ENCODE results near the gene SFXN2.

The SFXN2 gene

GRCh38 chr10:102777711-102778453 is 63.4 kb downstream of the SFXN2 start:
- Histone ChIP-seq H3F3A (ENCODE audit: control insufficient read depth, insufficient read depth) (no peaks in the 10 kb centered on the region), H3K9me2 (replicated peaks; ENCODE audit: control insufficient read depth, low read length) (no peaks in the 10 kb centered on the region), H4K20me1 (ENCODE audit: control insufficient read depth, insufficient read depth, low read depth, low read length) (no peaks in the 10 kb centered on the region), H3K36me3 (ENCODE audit: control insufficient read depth, low read length) (no peaks in the 10 kb centered on the region), H3K27me3 (ENCODE audit: control insufficient read depth, low read length) (no peaks in the 10 kb centered on the region), H3K79me2 (ENCODE audit: control insufficient read depth, low read length) (peaks cover 11% of the 10 kb centered on the region; the same call in 1 of the 2 replicates), H3K27ac (ENCODE audit: low read depth, low read length) (no peak overlapping the region), H3K9me3 (ENCODE audit: control insufficient read depth, insufficient read depth, low read length) (no peaks in the 10 kb centered on the region), H3K4me1 (ENCODE audit: control insufficient read depth, low read length) (no peaks in the 10 kb centered on the region), H3K4me3 (ENCODE audit: low read length) (no peak overlapping the region), H3K4me2 (ENCODE audit: low read length) (no peak overlapping the region)
- TF ChIP-seq EZH2phosphoT487 (IDR thresholded peaks at IDR 0.05; ENCODE audit: borderline replicate concordance, low read length) (no peak), CTCF (IDR thresholded peaks at IDR 0.05; ENCODE audit: low read depth, low read length, poor library complexity, severe bottlenecking) (no peak)

GRCh38 chr10:102778781-102779180 is 64.3 kb downstream of the SFXN2 start:
- Histone ChIP-seq H3K4me2 (ENCODE audit: low read length) (no peak overlapping the region), H3K36me3 (ENCODE audit: control insufficient read depth, low read length) (no peaks in the 10 kb centered on the region), H3K9me2 (replicated peaks; ENCODE audit: control insufficient read depth, low read length) (no peaks in the 10 kb centered on the region), H3K9me3 (ENCODE audit: control insufficient read depth, insufficient read depth, low read length) (no peaks in the 10 kb centered on the region), H3K4me3 (ENCODE audit: low read length) (no peak overlapping the region), H3F3A (ENCODE audit: control insufficient read depth, insufficient read depth) (no peaks in the 10 kb centered on the region), H3K27ac (ENCODE audit: low read depth, low read length) (no peak overlapping the region), H3K4me1 (ENCODE audit: control insufficient read depth, low read length) (no peaks in the 10 kb centered on the region), H3K79me2 (ENCODE audit: control insufficient read depth, low read length) (peaks cover 11% of the 10 kb centered on the region; the same call in 1 of the 2 replicates), H4K20me1 (ENCODE audit: control insufficient read depth, insufficient read depth, low read depth, low read length) (no peaks in the 10 kb centered on the region), H3K27me3 (ENCODE audit: control insufficient read depth, low read length) (no peaks in the 10 kb centered on the region)
- no peak for TF ChIP-seq EZH2phosphoT487 (IDR thresholded peaks at IDR 0.05; ENCODE audit: borderline replicate concordance, low read length)

- Histone ChIP-seq H3K27me3 (ENCODE audit: control insufficient read depth, low read length) (no peaks in the 10 kb centered on the region), H3K27ac (ENCODE audit: low read depth, low read length) (no peak overlapping the region), H3F3A (ENCODE audit: control insufficient read depth, insufficient read depth) (no peaks in the 10 kb centered on the region), H3K9me3 (ENCODE audit: control insufficient read depth, insufficient read depth, low read length) (no peaks in the 10 kb centered on the region), H3K4me2 (ENCODE audit: low read length) (no peak overlapping the region), H3K4me1 (ENCODE audit: control insufficient read depth, low read length) (no peaks in the 10 kb centered on the region), H3K79me2 (ENCODE audit: control insufficient read depth, low read length) (peaks cover 11% of the 10 kb centered on the region; the same call in 1 of the 2 replicates), H3K36me3 (ENCODE audit: control insufficient read depth, low read length) (no peaks in the 10 kb centered on the region), H4K20me1 (ENCODE audit: control insufficient read depth, insufficient read depth, low read depth, low read length) (no peaks in the 10 kb centered on the region), H3K9me2 (replicated peaks; ENCODE audit: control insufficient read depth, low read length) (no peaks in the 10 kb centered on the region), H3K4me3 (ENCODE audit: low read length) (no peak overlapping the region)
- TF ChIP-seq CTCF (IDR thresholded peaks at IDR 0.05; ENCODE audit: low read depth, low read length, poor library complexity, severe bottlenecking): no peak
- no peak for TF ChIP-seq EZH2phosphoT487 (IDR thresholded peaks at IDR 0.05; ENCODE audit: borderline replicate concordance, low read length)
Observed at GRCh38 chr10:102779680-102780526, 65.5 kb downstream of the SFXN2 start.

GRCh38 chr10:102780527-102780808 is 66.0 kb downstream of the SFXN2 start:
- Histone ChIP-seq H3K9me3 (ENCODE audit: control insufficient read depth, insufficient read depth, low read length) (no peaks in the 10 kb centered on the region), H3K9me2 (replicated peaks; ENCODE audit: control insufficient read depth, low read length) (no peaks in the 10 kb centered on the region), H3K27ac (ENCODE audit: low read depth, low read length) (no peak overlapping the region), H3K4me1 (ENCODE audit: control insufficient read depth, low read length) (peaks cover under 1% of the 10 kb centered on the region; the same call in 1 of the 2 replicates), H3F3A (ENCODE audit: control insufficient read depth, insufficient read depth) (no peaks in the 10 kb centered on the region), H3K4me3 (ENCODE audit: low read length) (no peak overlapping the region), H4K20me1 (ENCODE audit: control insufficient read depth, insufficient read depth, low read depth, low read length) (no peaks in the 10 kb centered on the region), H3K79me2 (ENCODE audit: control insufficient read depth, low read length) (peaks cover 11% of the 10 kb centered on the region; the same call in 1 of the 2 replicates), H3K36me3 (ENCODE audit: control insufficient read depth, low read length) (no peaks in the 10 kb centered on the region), H3K4me2 (ENCODE audit: low read length) (no peak overlapping the region), H3K27me3 (ENCODE audit: control insufficient read depth, low read length) (no peaks in the 10 kb centered on the region)
- TF ChIP-seq EZH2phosphoT487 (IDR thresholded peaks at IDR 0.05; ENCODE audit: borderline replicate concordance, low read length) (no peak), CTCF (IDR thresholded peaks at IDR 0.05; ENCODE audit: low read depth, low read length, poor library complexity, severe bottlenecking) (no peak)
